NB4 (cell line): Measurements from ENCODE around the gene DOCK9.

Experiments used
- DNase-seq: peaks from one replicate; pipeline ENCODE4 v3.0.0; 2010; ENCODE audit warnings: low read depth
- H3K4me3 ChIP-seq: one replicate; pipeline ENCODE4 v1.5.1; 2011; ENCODE audit warnings: mild to moderate bottlenecking, low read depth, low read length, moderate library complexity
- CTCF ChIP-seq: IDR thresholded peaks from one replicate; pipeline ENCODE4 v1.5.1; 2012; ENCODE audit warnings: low read depth, low read length
- MAX ChIP-seq: IDR thresholded peaks from 2 replicates; pipeline ENCODE4 v1.6.1; 2011; ENCODE audit warnings: low read depth, low read length
- MYC ChIP-seq: IDR thresholded peaks from 2 replicates; pipeline ENCODE4 v1.6.1; 2011; ENCODE audit warnings: low read depth, low read length
- POLR2A ChIP-seq: IDR thresholded peaks from 2 replicates; pipeline ENCODE4 v1.6.1; 2011; ENCODE audit warnings: mild to moderate bottlenecking; ENCODE audit not compliant: insufficient read length; ENCODE audit errors: extremely low read depth

Gene DOCK9

GRCh38 chr13:98918771-98919170 is 59.1 kb downstream of the DOCK9 start:
- no peak overlapping the region for H3K4me3 ChIP-seq
- TF ChIP-seq MAX (no peak), POLR2A (no peak)
- DNase-seq, result no peak

- H3K4me3 ChIP-seq, result no peak overlapping the region
- no peak for DNase-seq
- TF ChIP-seq MAX (no peak), MYC (no peak), CTCF (no peak), POLR2A (no peak)
Observed at GRCh38 chr13:98917116-98917515, 60.7 kb downstream of the DOCK9 start.

GRCh38 chr13:98916403-98916802 is 61.5 kb downstream of the DOCK9 start:
- DNase-seq, result no peak
- no peak for TF ChIP-seq POLR2A
- TF ChIP-seq CTCF, result no peak
- no peak for TF ChIP-seq MYC
- H3K4me3 ChIP-seq, result no peak overlapping the region

GRCh38 chr13:98915981-98916380 is 61.9 kb downstream of the DOCK9 start:
- DNase-seq, result no peak

GRCh38 chr13:98915563-98915962 is 62.3 kb downstream of the DOCK9 start:
- TF ChIP-seq MAX, result no peak
- no peak for TF ChIP-seq POLR2A
- no peak for TF ChIP-seq CTCF
- TF ChIP-seq MYC, result no peak
- no peak overlapping the region for H3K4me3 ChIP-seq
- no peak for DNase-seq

More at GRCh38 chr13:98915981-98916380, 61.9 kb downstream of the DOCK9 start:
- TF ChIP-seq MYC (no peak), MAX (no peak), POLR2A (no peak), CTCF (no peak)
- H3K4me3 ChIP-seq, result no peak overlapping the region

GRCh38 chr13:98913741-98914140 is 64.1 kb downstream of the DOCK9 start:
- no peak overlapping the region for H3K4me3 ChIP-seq
- TF ChIP-seq POLR2A (no peak), CTCF (no peak), MAX (no peak), MYC (no peak)
- no peak for DNase-seq
